Astrocyte (in vitro differentiated cells and primary cell): ENCODE results near the gene CCDC6. TPM values are rescaled to one million over a fixed set of nuclear protein-coding genes. Genes with fewer than 3 reads are reported as not detected.

Source experiments
- DNase-seq: peaks from one replicate; pipeline ENCODE4 v3.0.0-alpha.2; 2010; ENCODE audit warnings: low read depth
- FAIRE-seq: peaks from 2 replicates; lab custom pipeline; 2011; peaks lifted over from hg19 to GRCh38; lab: Jason Lieb, UNC
- H2AFZ ChIP-seq: 2 replicates; pipeline ENCODE4 v1.6.0; 2012; ENCODE audit warnings: low read depth, low read length, inconsistent platforms
- H3K27ac ChIP-seq: 2 replicates; pipeline ENCODE4 v1.5.1; 2011; ENCODE audit warnings: low read depth, low read length, inconsistent platforms
- H3K27me3 ChIP-seq: 2 replicates; pipeline ENCODE4 v1.6.0; 2011; ENCODE audit warnings: low read length, inconsistent platforms; ENCODE audit not compliant: insufficient read depth
- H3K36me3 ChIP-seq: 2 replicates; pipeline ENCODE4 v1.5.1; 2011; ENCODE audit warnings: low read length, inconsistent platforms; ENCODE audit not compliant: insufficient read depth
- H3K4me1 ChIP-seq: 2 replicates; pipeline ENCODE4 v1.5.1; 2011; ENCODE audit warnings: low read length, inconsistent platforms; ENCODE audit not compliant: insufficient read depth
- H3K4me2 ChIP-seq: 2 replicates; pipeline ENCODE4 v1.6.0; 2012; ENCODE audit warnings: low read length, inconsistent platforms
- H3K4me3 ChIP-seq: 2 replicates; pipeline ENCODE4 v1.5.1; 2011; ENCODE audit warnings: low read depth, mild to moderate bottlenecking, low read length, inconsistent platforms; ENCODE audit not compliant: insufficient read depth
- H3K79me2 ChIP-seq: 2 replicates; pipeline ENCODE4 v1.6.0; 2012; ENCODE audit warnings: mild to moderate bottlenecking, low read length, inconsistent platforms; ENCODE audit not compliant: insufficient read depth
- H3K9ac ChIP-seq: 2 replicates; pipeline ENCODE4 v1.6.0; 2012; ENCODE audit warnings: mild to moderate bottlenecking, low read length, inconsistent platforms
- H3K9me3 ChIP-seq: 2 replicates; pipeline ENCODE4 v1.5.1; 2012; ENCODE audit warnings: low read depth, mild to moderate bottlenecking, low read length, inconsistent platforms; ENCODE audit not compliant: insufficient read depth
- H4K20me1 ChIP-seq: 2 replicates; pipeline ENCODE4 v1.6.0; 2012; ENCODE audit warnings: low read length, inconsistent platforms; ENCODE audit not compliant: insufficient read depth
- H3K27ac Mint-ChIP-seq: one replicate; pipeline ENCODE4 v1.8.0; 2021; ENCODE audit warnings: mild to moderate bottlenecking, mixed read lengths; ENCODE audit not compliant: unreplicated experiment
- H3K27me3 Mint-ChIP-seq: one replicate; pipeline ENCODE4 v1.8.0; 2021; ENCODE audit warnings: low read depth, mixed read lengths; ENCODE audit not compliant: unreplicated experiment
- H3K36me3 Mint-ChIP-seq: one replicate; pipeline ENCODE4 v1.8.0; 2021; ENCODE audit warnings: low read depth, mixed read lengths; ENCODE audit not compliant: unreplicated experiment
- H3K4me1 Mint-ChIP-seq: one replicate; pipeline ENCODE4 v1.8.0; 2021; ENCODE audit warnings: low read depth, mixed read lengths; ENCODE audit not compliant: unreplicated experiment
- H3K4me3 Mint-ChIP-seq: one replicate; pipeline ENCODE4 v1.8.0; 2021; ENCODE audit warnings: mild to moderate bottlenecking, moderate library complexity, mixed read lengths; ENCODE audit not compliant: unreplicated experiment
- H3K9me3 Mint-ChIP-seq: one replicate; pipeline ENCODE4 v1.8.0; 2021; ENCODE audit warnings: mild to moderate bottlenecking, mixed read lengths; ENCODE audit not compliant: unreplicated experiment
- EZH2 ChIP-seq: IDR thresholded peaks from 2 replicates; pipeline ENCODE4 v1.6.1; 2012; ENCODE audit warnings: mild to moderate bottlenecking, low read length, inconsistent platforms; ENCODE audit not compliant: insufficient read depth
- total RNA-seq: library from RNA; stranded (reverse); gene quantifications from 2 replicates; pipeline ENCODE4 v1.2.1, GENCODE V29; 2021
- TF ChIP-seq, protein P1 (sequence below): IDR thresholded peaks from 2 replicates; pipeline ENCODE4 v1.5.1; 2011; ENCODE audit warnings: low read depth, mild to moderate bottlenecking, inconsistent platforms, low read length, moderate library complexity; ENCODE audit not compliant: insufficient read depth

Gene CCDC6
- total RNA-seq, 1 donor from 2014 or later, result 69.4 TPM

DNA sequence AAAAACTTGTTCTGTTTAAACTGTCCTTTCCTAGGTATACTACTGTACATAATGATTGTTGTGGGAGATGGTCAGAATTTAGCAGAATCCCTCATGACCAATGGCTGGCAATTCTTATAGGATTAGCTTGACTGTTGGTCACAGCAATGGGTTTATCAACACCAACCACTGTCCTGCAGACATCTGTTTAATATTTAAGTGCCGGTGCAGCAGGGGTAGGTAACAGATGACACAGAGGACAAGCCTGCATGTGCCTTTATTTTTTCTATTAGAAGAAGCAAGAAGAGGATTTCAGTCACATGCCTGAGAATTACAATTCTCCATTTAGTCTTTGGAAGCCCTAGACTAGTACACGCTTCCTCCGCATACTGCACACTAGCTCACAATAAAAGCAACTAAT is 48.4 kb downstream of the CCDC6 start:
- no peak overlapping the region for H3K4me3 Mint-ChIP-seq
- H3K4me1 ChIP-seq, result peaks cover 5% of the 10 kb centered on the region
- DNase-seq (no peak), FAIRE-seq (no peak)
- no peak overlapping the region for H3K4me2 ChIP-seq
- H3K9me3 ChIP-seq, result no peaks in the 10 kb centered on the region
- H3K9me3 Mint-ChIP-seq, result peaks cover 4% of the 10 kb centered on the region
- TF ChIP-seq EZH2, result no peak
- TF ChIP-seq, protein P1, sequence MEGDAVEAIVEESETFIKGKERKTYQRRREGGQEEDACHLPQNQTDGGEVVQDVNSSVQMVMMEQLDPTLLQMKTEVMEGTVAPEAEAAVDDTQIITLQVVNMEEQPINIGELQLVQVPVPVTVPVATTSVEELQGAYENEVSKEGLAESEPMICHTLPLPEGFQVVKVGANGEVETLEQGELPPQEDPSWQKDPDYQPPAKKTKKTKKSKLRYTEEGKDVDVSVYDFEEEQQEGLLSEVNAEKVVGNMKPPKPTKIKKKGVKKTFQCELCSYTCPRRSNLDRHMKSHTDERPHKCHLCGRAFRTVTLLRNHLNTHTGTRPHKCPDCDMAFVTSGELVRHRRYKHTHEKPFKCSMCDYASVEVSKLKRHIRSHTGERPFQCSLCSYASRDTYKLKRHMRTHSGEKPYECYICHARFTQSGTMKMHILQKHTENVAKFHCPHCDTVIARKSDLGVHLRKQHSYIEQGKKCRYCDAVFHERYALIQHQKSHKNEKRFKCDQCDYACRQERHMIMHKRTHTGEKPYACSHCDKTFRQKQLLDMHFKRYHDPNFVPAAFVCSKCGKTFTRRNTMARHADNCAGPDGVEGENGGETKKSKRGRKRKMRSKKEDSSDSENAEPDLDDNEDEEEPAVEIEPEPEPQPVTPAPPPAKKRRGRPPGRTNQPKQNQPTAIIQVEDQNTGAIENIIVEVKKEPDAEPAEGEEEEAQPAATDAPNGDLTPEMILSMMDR, result no peak
- no peak overlapping the region for H2AFZ ChIP-seq
- H3K9ac ChIP-seq, result no peak overlapping the region
- no peaks in the 10 kb centered on the region for H3K27me3 Mint-ChIP-seq
- no peak overlapping the region for H3K27ac ChIP-seq
- no peak overlapping the region for H3K27ac Mint-ChIP-seq
- H3K36me3 Mint-ChIP-seq, result peaks cover 6% of the 10 kb centered on the region
- peaks cover 25% of the 10 kb centered on the region for H3K4me1 Mint-ChIP-seq
- no peak overlapping the region for H3K4me3 ChIP-seq
- H3K27me3 ChIP-seq, result no peaks in the 10 kb centered on the region
- peaks cover 70% of the 10 kb centered on the region for H4K20me1 ChIP-seq
- H3K36me3 ChIP-seq, result no peaks in the 10 kb centered on the region
- H3K79me2 ChIP-seq, result peaks cover 95% of the 10 kb centered on the region

DNA sequence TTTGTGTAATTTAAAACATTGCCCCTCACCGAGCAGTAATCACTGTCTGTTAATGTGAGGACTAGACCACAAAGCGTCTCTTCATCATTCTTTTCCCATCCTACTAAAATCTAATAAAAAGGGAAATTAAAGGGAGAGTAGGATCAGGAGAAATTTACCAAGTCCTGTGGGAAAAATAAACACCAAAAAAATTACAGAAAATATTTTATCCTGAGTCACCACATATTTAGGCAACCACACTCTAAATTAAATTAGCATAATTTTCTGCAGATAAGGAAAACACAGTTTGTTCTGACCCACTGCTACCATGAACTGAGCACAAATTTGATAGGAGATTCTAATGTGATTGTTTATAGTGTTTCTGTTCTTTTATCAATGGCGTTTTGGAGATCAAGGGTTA is 49.3 kb downstream of the CCDC6 start:
- peaks cover 5% of the 10 kb centered on the region for H3K4me1 ChIP-seq

DNA sequence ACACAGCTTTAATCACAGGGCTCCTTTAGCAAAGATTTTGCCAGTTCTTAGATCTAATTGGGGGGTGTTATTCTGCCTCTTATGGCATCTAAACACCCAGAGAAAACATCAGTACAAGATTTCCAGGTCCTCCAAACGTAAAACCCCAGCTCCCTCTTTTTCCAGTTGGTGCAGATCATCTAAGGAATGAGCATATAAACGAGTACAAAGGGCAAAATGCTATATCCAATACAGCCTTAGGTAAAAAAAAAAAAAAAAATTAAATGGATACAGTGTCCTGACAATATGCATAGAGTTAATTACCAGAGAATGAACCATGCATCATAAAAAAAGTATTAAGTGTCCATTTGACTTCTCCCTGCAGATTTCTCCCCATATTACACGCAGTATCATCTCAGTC is 50.3 kb downstream of the CCDC6 start:
- H3K79me2 ChIP-seq, result peaks cover 86% of the 10 kb centered on the region
- peaks cover 27% of the 10 kb centered on the region for H3K4me1 Mint-ChIP-seq
- no peaks in the 10 kb centered on the region for H3K9me3 ChIP-seq

More for the DNA sequence above, 49.3 kb downstream of the CCDC6 start:
- FAIRE-seq (no peak), DNase-seq (peak; percentile 41)
- Histone ChIP-seq H3K27me3 (no peaks in the 10 kb centered on the region), H3K4me2 (peak overlapping the region; percentile 60), H3K9ac (no peak overlapping the region), H2AFZ (no peak overlapping the region), H3K9me3 (no peaks in the 10 kb centered on the region), H3K79me2 (peaks cover 95% of the 10 kb centered on the region), H4K20me1 (peaks cover 73% of the 10 kb centered on the region), H3K36me3 (no peaks in the 10 kb centered on the region), H3K27ac (no peak overlapping the region), H3K4me3 (no peak overlapping the region)
- peaks cover 6% of the 10 kb centered on the region for H3K36me3 Mint-ChIP-seq
- H3K27me3 Mint-ChIP-seq, result no peaks in the 10 kb centered on the region
- H3K4me3 Mint-ChIP-seq, result no peak overlapping the region
- H3K27ac Mint-ChIP-seq, result no peak overlapping the region
- peaks cover 4% of the 10 kb centered on the region for H3K9me3 Mint-ChIP-seq
- peaks cover 27% of the 10 kb centered on the region for H3K4me1 Mint-ChIP-seq
- TF ChIP-seq EZH2, result no peak
- TF ChIP-seq, protein P1, result no peak

More for the DNA sequence above, 50.3 kb downstream of the CCDC6 start:
- no peak overlapping the region for H2AFZ ChIP-seq
- peaks cover 5% of the 10 kb centered on the region for H3K4me1 ChIP-seq
- H3K27me3 Mint-ChIP-seq, result no peaks in the 10 kb centered on the region
- no peaks in the 10 kb centered on the region for H3K36me3 ChIP-seq
- FAIRE-seq (no peak), DNase-seq (no peak)
- H3K36me3 Mint-ChIP-seq, result peaks cover 6% of the 10 kb centered on the region
- no peak overlapping the region for H3K4me3 Mint-ChIP-seq
- peaks cover 63% of the 10 kb centered on the region for H4K20me1 ChIP-seq
- no peak overlapping the region for H3K4me2 ChIP-seq
- peaks cover 4% of the 10 kb centered on the region for H3K9me3 Mint-ChIP-seq
- TF ChIP-seq, protein P1, result no peak
- TF ChIP-seq EZH2, result no peak
- H3K4me3 ChIP-seq, result no peak overlapping the region
- no peak overlapping the region for H3K9ac ChIP-seq
- H3K27ac Mint-ChIP-seq, result no peak overlapping the region
- no peaks in the 10 kb centered on the region for H3K27me3 ChIP-seq
- no peak overlapping the region for H3K27ac ChIP-seq
